IPS-18c (cell line): Measurements from ENCODE around the gene SMIM32.

Experiments
- H3K4me3 ChIP-seq: 2 replicates; pipeline ENCODE4 v1.7.0; 2013; ENCODE audit warnings: low read depth, mild to moderate bottlenecking, low read length, moderate library complexity; ENCODE audit not compliant: insufficient read depth
- H3K9me3 ChIP-seq: one replicate; pipeline ENCODE4 v1.6.1; 2013; ENCODE audit warnings: mild to moderate bottlenecking, low read length, moderate library complexity; ENCODE audit not compliant: control insufficient read depth, insufficient read depth

The SMIM32 gene

GRCh38 chr5:136159457-136159856 lies 33.5 kb downstream of the SMIM32 start:
- Histone ChIP-seq H3K4me3 (no peak overlapping the region), H3K9me3 (no peaks in the 10 kb centered on the region)

- H3K4me3 ChIP-seq = no peak overlapping the region
- H3K9me3 ChIP-seq = no peaks in the 10 kb centered on the region
Measured at GRCh38 chr5:136157514-136157913, 35.4 kb downstream of the SMIM32 start.

GRCh38 chr5:136155761-136156160 lies 37.2 kb downstream of the SMIM32 start:
- Histone ChIP-seq H3K4me3 (no peak overlapping the region), H3K9me3 (no peaks in the 10 kb centered on the region)

- no peak overlapping the region for H3K4me3 ChIP-seq
- no peaks in the 10 kb centered on the region for H3K9me3 ChIP-seq
Measured at GRCh38 chr5:136155078-136155477, 37.9 kb downstream of the SMIM32 start.

- Histone ChIP-seq H3K9me3 (no peaks in the 10 kb centered on the region), H3K4me3 (no peak overlapping the region)
Measured at GRCh38 chr5:136153581-136154236, 39.3 kb downstream of the SMIM32 start.

- H3K9me3 ChIP-seq = no peaks in the 10 kb centered on the region
- no peak overlapping the region for H3K4me3 ChIP-seq
Measured at GRCh38 chr5:136149891-136150290, 43.1 kb downstream of the SMIM32 start.

- Histone ChIP-seq H3K4me3 (no peak overlapping the region), H3K9me3 (no peaks in the 10 kb centered on the region)
Measured at GRCh38 chr5:136147632-136148031, 45.3 kb downstream of the SMIM32 start.

- H3K9me3 ChIP-seq = no peaks in the 10 kb centered on the region
- H3K4me3 ChIP-seq = no peak overlapping the region
Measured at GRCh38 chr5:136146201-136146600, 46.8 kb downstream of the SMIM32 start.

GRCh38 chr5:136145030-136145429 lies 47.9 kb downstream of the SMIM32 start:
- H3K4me3 ChIP-seq = no peak overlapping the region

GRCh38 chr5:136143763-136144162 lies 49.2 kb downstream of the SMIM32 start:
- H3K4me3 ChIP-seq = no peak overlapping the region

More at GRCh38 chr5:136145030-136145429, 47.9 kb downstream of the SMIM32 start:
- H3K9me3 ChIP-seq = no peaks in the 10 kb centered on the region

GRCh38 chr5:136143312-136143711 lies 49.6 kb downstream of the SMIM32 start:
- H3K4me3 ChIP-seq = no peak overlapping the region
- H3K9me3 ChIP-seq = no peaks in the 10 kb centered on the region

More at GRCh38 chr5:136143763-136144162, 49.2 kb downstream of the SMIM32 start:
- H3K9me3 ChIP-seq = no peaks in the 10 kb centered on the region

- H3K9me3 ChIP-seq = no peaks in the 10 kb centered on the region
- H3K4me3 ChIP-seq = no peak overlapping the region
Measured at GRCh38 chr5:136141561-136141960, 51.4 kb downstream of the SMIM32 start.
